Hematopoietic multipotent progenitor cell (in vitro differentiated cells): ENCODE results near the gene ZNF2. TPM values are rescaled to one million over a fixed set of nuclear protein-coding genes. Genes with fewer than 3 reads are reported as not detected.

Experiments
- DNase-seq, 3 donors: peaks; one replicate each; pipeline ENCODE4 v3.0.0-alpha.2; 2011 to 2015; ENCODE audit warnings: low read depth in 2 of 3, low spot score in 2 of 3
- total RNA-seq: library from RNA; depleted of rRNA; stranded (reverse); fragments of >200 nt; gene quantifications from one replicate; pipeline ENCODE4 v1.2.3, GENCODE V29; 2012

Gene ZNF2
- 5.7 TPM for total RNA-seq

DNA sequence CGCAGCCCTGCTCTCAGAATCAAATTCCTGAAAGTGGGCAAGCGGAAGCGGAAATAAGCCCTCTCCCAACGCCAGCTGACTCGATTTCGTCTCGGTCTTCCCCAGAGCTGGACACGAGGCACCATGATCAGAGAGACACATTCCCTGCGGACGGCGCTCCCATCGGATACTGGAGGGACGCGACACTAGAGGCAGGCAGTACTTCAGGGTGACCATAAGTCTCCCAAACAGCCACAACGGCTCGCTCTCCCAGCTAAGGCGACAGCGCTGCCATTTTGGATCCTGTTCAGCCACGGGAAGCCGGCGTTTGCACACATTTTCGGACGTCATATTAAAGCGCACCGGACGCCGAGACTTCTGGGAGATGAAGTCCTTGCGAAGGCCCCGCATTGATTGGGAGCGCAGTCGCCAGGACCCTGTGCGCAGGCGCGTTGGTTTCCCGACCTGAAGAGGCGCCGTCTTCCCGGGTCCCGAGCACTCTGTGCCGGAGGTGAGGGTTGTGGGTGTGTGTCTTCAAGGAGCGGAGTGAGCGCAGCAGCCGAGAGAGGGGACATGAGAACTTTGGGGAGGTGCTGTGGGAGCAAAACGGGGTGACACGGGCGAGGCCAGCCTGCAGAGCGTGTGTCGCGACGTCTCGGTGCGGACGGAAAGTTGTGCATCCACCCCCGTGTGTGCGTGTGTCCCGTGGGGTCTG, at the start of gene ZNF2:
Gene ZNF2, plus strand, starts transcription at position 439 of the 694 bp plus-strand sequence. CDS start 10,418 bp downstream, outside the sequence.
- DNase-seq, result peak; percentile 90 to 98 (median 97)

DNA sequence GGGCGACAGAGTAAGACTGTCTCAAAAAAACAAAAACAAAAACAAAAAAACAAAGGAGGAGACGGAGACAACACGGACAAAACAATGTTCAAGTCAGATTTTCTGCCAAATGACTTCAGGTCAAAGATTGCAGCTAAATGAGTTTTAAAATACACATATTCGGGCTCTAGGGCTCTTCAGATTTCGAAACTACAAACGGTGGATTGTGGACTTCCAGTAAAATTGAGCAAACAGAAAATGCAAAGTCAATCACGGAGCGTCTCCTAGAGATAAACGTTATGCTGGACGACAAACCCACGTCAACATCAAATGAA, 44.6 kb upstream of the ZNF2 start:
- DNase-seq, result no peak

DNA sequence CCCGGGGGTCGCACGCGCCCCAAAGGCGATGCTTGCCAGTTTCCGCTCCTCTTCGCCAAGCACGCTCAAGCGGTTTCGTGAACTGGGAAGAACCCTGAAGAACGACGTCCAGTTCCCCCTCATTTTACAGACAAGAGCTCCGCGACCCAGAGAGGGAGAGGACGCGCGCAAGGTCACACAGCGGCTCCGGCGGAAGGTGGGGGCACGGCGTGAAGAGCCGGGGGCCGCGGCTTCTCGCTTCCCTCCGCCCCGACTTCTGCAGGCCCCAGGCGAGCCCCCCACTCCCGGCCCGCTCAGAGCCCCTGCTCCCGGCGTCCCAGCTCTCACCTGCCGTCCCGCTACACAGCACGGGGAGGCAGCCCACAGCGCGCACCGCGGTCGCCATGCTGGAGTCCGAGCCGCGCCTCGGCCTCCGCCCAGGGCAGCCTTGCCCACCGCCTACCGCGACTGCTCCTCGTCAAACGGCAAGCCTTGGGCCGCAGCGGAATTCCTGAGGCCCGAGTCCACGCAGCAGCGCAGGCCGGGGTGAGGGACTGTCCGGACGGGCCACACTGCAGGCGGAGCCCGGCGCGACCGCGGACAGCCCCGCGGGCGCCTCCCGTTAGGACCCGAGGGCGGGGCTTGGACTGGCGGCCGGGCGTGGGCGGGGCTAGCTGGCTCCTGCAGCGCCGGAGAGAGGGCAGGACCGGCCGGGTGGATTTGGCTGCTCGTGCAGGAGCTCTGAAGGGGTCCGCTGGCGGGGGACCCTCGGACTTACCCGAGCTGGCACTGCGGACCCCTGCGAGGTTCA, 44.0 kb upstream of the ZNF2 start, which contains the start of gene MRPS5:
Gene MRPS5, minus strand, starts transcription at position 402 of the 790 bp plus-strand sequence. Its CDS starts 17 bp downstream, at position 385.
- DNase-seq, result peak; percentile 65 to 80 (median 70)

DNA sequence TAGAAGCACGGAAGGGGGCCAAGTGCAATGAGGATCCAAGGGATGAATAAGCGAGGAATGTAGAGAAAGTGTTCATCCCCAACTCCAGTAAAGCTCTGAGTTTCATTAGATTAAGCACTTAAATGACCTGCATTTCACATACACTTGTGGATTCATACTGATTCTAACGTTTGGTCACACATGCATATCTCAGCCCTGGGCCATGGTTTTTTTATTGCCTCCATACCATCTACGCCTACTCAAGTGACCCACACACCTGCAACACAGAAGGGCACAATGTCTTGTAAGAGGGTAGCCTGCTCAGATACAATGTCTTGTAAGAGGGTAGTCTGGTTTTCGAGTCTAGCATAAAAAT, 43.4 kb upstream of the ZNF2 start:
- DNase-seq, result no peak

DNA sequence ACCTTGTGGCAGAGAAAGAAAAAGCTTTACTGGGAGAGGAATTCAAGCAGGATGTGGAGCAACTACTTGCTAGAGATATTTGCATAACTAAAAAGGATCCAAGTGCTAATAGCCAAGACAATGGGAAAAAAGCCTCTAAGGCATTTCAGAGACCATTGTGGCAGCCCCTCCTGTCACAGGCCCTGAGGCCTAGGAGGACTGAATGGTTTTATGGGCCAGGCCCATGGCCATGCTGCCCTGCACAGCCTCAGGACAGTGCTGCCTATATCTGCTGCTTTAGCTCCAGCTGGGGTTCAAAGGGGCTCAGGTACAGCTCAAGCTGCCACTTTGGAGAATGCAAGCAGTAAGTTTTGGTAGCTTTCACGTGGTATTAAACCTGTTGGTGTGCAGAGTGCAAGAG, 26.9 kb upstream of the ZNF2 start:
- DNase-seq, result no peak

DNA sequence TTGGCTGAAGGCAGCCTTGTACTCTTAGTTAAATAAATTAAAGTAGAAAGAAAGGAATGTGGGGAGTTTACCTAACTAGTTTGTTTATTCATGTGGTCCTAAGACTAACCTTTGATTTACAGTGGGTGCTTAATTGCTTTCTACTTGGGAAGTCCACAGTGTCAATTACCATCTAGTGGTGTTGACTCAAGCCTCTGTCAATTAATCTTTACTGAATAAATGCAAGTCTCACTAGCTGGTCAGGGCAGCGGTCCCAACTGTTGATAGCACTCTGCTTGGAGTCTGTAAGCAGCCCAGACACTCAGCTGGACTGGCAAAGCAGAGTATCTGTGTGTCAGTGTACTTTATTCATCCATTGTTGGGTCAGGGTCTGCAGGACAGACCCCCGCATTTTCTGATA, 21.8 kb upstream of the ZNF2 start:
- DNase-seq, result no peak

DNA sequence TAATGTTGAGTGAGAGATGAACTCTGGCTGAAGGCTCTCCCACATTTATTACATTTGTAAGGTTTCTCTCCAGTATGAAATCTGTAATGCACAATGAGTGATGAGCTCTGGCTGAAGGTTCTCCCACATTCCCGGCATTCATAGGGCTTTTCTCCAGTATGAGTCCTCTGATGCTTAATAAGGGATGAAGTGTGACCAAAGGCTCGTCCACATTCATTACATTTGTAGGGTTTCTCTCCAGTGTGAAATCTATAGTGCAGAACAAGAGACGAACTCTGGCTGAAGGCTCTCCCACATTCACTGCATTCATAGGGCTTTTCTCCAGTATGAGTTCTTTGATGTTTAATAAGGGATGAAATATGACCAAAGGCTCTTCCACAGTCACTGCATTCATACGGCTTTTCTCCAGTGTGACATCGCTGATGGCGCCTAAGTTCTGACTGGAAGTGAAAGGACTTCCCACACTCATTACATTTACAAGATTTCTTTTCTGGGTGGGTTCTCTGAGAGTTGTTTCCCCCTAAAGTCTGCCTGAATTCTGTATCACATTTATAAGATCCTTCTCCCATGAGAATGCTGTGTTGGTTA, 16.1 kb upstream of the ZNF2 start:
- DNase-seq, result peak in 1 of 3 donors; percentile 4

DNA sequence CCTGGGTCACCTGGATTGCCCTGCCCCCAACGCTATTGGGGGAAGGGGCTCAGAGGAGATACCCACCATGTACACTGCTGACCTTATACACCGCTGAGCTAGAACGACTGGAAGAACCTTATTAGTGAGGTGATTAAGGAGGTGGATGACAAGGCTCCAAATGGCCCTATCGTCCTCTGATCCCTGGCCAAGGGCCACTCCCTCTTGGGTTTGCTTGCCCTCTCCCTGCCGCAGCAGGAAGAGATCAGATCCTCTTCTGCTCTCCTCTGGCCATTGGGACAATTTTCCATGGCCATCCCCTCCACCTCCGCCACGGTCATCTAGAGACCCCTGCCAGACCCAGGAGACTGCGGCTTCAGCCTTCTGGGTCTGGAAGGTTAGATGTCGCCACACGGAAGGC, 7.2 kb upstream of the ZNF2 start:
- DNase-seq, result no peak

DNA sequence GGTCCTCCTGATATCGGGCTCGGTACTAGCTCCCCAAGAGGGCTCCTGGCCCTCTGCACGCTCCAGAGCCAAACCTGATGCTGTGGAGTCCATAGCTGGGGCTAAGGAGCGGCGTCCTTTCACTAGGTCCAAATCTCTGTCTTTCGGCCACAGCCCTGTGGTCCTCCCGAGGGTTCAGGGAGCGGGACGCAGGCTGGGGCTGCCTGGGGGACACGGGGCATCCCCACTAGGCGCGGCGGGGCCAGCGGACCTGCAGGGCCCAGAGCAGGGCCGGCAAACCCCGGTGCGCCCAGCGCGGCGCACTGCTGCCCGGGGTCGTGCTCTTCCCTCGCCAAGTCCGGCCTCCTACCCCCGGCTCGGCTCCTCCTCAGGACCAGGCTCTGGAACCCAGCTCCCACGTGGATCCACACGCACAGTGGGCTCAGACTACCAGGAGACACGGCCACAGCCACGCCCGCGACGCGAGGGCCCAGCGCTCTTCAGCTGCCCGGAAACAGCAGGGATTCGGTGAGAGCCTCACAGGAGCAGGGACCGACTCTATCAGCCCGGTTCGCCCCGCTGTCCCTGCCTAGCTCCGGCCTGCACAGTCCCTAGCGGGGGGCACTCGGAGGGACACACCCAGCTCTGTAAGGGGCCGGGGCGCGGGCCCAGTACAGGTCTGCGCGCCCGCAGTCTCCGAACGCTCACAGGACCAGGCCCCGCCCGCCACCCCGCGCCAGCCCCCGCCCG, 6.6 kb upstream of the ZNF2 start:
- DNase-seq, result peak in 2 of 3 donors; percentile 30 to 40

DNA sequence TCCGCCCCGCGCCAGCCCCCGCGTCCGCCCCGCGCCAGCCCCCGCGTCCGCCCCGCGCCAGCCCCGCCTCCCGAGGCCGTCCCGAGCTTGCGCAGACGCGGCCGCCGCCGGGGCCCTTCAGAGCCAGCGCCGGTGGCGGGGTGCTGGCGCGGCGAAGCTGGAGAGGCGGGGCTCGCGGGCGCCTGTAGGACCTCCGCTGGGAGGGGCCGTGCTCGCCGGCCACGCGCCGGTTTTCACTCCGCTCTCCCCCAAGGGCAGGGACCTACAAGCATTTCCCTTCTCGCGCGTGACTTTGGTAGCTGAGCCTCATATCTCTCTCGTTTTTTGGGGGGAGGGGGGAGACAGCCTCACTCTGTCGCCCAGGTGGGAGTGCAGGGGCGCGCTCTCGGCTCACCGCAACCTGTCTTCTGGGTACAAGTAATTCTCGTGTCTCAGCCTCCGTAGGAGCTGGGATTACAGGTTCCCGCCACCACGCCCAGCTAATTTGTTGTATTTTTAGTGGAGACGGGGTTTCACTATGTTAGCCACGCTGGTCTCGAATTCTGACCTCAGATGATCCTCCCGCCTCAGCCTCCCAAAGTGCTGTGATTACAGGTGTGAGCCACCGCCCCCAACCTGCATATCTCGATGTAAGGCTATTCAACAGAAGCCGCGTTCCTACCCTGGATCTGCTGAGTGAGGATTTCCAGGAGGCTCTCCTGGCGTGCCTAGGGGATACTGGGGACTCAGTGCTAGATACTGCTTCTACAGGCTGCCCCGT, 5.7 kb upstream of the ZNF2 start, which contains the start of gene ZNF514:
Gene ZNF514, minus strand, starts transcription at position 159 of the 760 bp plus-strand sequence. CDS start 6,595 bp downstream, outside the sequence.
- DNase-seq, result peak; percentile 49 to 80 (median 79)

DNA sequence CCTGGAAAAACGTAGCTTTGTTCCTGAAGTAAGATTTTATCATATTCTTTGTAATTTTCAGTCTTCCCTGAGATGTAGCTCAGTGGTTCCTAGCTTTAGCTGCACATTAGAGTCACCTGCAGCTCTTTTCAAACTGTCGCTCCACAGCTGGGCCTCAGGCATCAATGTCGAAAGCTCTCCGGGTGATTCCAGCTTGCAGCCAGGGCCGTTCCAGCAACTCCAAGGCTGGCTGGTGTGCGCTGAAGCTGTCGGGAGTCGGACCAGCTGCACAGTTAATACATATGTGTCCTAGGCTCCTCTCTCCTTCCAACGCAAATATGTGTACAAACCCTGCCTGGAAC, 609 bp upstream of the ZNF2 start:
- no peak for DNase-seq

DNA sequence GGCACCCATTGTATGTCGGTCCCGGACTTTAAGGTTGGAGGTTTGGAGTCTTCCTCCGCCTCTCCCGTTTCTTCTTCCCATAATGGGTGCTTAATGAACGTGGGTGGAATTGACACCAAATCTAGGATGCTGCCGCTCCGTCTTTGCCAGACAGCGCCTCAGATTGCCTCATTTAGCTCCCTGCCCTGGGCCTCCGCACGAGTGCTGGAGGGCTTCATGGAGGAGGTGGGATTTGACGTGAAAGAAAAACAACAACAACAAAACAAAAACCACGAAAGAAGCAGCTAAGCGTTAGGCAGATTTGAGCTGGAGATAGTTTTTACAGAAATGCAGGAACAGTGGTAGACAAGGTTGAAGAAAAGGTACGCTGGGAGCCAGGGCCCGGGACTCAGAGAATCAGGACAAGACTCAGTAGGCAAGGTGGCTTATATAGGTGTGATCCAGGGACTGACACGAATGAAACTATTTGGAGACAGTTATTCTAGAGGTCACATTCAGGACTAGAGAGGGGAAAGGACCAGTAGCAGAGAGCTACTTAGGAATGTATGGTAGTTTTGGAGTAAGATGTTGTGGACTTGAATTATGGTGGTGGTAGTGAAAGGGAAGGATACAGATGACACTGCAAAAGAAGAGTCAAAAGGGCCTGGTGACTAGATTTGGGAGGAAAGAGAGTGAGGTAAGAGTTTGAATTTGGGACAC, 605 bp downstream of the ZNF2 start:
- no peak for DNase-seq

DNA sequence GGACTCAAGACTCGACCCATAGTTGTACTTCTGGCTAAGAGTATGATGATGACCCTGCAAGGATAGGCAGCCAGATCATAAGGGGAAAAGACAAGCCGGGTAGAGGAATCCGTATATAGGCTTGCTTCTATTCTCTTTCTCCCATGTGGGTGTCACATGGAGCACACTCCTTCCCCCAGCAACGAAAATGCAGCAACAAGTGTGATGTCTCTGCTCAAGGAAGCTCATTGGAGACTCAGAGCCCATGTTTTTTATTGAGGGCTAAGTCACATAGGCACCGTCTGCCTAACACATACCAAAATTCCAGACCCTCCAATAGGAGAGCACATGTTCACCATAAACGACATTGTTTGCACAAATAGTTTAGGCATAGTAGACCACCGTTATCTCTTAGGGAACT, 6.3 kb downstream of the ZNF2 start:
- DNase-seq, result no peak

DNA sequence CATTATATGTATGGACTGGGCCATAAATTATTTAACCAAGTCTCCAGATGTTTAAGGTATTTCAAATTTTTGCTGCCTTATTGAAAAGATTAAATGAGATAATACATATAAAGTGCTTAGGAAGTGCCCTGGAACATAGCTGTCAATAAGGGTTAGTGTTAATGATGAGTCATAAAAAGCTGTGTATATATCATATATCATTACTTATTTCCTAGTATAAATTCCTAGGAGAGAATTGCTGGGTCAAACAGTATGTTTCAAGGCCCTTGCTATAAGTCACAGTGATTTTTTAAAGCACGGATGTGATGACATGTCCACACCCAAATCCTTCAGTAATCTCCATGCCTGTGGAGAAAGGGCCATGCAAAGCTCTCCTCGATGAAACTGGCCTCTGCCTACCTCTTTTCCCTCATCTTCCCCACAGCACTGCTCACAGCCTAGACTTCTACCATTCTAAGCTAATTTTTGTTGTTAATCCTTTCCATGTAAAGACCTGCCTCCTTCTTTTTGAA, 8.5 kb downstream of the ZNF2 start:
- DNase-seq, result no peak

DNA sequence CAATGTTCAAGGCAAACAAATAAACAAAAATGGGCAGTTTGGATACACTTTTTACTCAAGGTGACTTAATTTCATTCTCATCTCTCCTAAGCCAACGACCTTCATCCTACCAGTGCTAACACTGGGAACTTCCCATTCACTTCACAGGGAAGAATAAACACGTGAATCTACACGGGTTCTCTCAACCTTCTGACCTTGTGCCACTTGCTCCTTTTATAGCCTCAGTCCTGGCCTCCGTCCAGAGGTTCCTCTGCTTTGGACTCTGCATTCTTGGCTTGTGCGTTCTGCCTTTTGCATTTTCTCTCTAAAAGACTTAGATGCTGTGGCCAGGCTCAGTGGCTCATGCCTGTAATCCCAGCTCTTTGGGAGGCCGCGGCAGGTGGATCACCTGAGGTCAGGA, 13.8 kb downstream of the ZNF2 start:
- DNase-seq, result no peak

DNA sequence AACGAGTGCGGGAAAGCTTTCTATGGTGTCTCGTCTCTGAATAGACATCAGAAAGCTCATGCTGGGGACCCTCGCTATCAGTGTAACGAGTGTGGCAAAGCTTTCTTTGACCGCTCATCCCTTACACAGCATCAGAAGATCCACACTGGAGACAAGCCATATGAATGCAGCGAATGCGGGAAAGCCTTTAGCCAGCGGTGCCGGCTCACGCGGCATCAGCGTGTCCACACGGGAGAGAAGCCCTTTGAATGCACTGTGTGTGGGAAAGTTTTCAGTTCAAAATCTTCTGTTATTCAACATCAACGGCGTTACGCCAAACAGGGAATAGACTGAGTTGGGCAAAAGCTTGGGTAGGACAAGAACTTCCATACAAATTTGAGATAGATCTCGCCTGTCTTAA, 16.2 kb downstream of the ZNF2 start:
- DNase-seq, result no peak

DNA sequence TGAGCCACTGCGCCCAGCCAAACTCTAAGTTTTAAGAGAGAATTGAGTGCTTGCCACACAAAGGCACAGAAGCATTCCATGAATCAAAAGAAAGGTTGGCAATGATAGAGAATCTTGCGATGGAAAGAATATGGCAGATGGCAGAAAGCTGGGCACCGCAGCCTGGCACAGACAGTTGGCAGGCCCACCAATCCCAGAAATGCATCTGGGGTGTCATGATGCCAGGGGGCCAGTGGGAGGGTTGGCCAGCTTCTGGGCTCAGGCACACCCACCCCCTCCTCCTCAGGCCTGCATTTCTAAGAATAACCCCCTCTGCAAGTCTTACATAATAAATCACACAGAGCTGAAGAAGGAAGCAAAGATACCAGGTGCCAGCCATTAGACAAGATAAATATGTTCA, 19.6 kb downstream of the ZNF2 start:
- no peak for DNase-seq

DNA sequence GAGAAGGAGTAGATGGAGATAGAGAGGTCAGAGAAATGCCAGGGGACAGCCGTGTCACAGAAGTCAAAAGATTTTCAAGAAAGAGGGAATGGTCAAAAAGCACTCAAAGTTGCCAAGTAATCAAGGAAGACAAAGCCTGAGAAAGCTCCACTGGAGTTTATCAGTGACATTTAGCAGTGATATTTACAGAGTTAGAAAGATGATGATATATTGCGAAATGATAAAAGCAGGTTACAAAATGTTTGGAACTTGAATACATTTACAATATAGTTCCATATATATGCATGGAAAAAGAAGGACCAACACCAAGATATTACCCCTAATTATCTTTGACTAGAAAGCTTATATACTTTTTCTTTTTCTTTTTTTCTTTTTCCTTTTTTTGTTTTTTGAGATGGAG, 20.4 kb downstream of the ZNF2 start:
- no peak for DNase-seq

DNA sequence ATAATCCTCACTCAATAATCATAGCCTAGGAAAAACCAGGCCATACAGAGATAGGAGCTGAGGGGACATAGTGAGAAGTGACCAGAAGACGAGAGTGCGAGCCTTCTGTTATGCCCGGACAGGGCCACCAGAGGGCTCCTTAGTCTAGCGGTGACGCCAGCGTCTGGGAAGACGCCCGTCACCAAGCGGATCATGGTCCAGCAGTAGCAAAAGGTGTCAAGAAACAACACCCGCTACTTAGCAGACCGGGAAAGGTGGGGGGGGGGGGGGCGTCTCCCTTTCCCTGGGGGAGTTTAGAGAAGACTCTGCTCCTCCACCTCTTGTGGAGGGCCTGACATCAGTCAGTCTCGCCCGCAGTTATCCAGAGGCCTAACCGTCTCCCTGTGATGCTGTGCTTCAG, 27.3 kb downstream of the ZNF2 start:
- DNase-seq, result peak in 2 of 3 donors; percentile 3 to 18

DNA sequence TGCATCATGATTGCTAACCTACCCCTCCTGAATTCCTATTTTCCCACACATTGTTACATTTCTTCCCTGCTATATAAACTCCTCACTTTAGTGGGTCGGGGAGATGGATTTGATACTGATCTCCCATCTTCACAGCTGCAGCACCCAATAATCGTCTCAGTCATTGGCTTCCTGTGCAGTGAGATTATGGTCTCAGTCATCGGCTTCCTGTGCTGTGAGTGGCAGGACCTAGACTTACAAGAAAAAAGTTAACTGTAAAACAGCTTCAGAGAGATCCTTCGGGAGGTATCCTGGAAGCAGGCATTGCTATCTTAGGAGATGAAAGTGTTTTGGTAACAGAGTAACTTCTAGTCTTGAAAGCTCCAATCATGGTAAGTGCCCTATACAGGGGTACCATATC, 38.3 kb downstream of the ZNF2 start:
- DNase-seq, result no peak
